Left hindlimb (tissue), 1 donor: ENCODE measurements around the gene CCT6B.
"Not testable (repeated sequence)": the region's sequence is repeated elsewhere in the genome, so short reads cannot be mapped to it uniquely, and the experiment has no call there.

Source experiments
- DNase-seq: peaks from one replicate; pipeline ENCODE4 v3.0.0-alpha.2; 2018

The CCT6B gene

DNA sequence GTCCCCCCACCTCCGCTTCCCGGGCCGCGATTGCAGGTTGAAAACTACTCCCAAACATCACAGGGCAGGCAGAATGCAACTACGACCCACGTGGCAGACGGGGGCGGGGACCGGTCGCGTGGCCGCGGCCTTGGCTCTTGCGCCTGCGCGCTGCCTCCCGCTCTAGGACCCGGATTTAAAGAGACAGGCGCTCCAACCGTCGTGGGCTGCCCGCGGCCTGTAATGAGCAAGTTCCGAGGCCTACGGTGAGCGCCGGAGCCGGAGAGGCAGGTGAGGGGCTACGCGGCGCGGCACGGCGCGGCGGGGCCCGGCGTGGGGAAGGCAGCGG lies 19.1 kb upstream of the CCT6B start, which contains the start of gene LIG3:
TSS of gene LIG3 (plus strand) at position 160 of the 328 bp plus-strand sequence. CDS start 2,494 bp downstream, outside the sequence.
- peak; percentile 97 for DNase-seq

DNA sequence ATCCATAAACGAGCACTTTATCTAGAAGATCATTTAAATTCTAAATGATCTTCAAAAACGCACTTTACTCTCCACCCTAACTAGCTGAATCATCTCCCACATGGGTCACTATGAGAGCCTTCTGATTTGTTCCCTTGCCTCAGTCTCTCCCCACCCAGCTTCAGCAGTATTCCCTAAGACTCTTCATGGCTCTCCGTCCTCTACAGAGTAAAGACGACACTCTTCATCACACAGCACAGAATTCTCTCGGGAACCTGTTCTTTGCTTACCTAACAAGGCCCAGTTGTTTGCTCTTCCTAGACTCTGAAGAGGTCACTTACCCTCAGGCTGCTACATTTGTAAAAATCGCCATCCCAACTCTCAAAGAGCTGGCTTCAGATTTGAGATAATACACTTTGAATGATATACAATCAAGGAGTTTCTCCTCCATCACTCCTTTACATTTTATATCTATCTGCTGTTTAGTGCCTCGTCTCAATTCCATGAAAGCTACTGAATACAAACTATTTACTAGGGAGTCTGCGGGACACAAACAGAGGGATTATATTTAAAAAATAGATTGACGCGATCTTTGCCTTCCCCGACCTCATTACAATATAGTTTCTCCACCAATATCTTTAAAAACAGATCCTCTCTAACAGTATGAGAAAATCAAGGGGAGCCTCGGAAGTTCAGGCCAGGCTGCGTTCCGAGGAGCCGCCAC lies 18.5 kb upstream of the CCT6B start:
- DNase-seq, result no peak

DNA sequence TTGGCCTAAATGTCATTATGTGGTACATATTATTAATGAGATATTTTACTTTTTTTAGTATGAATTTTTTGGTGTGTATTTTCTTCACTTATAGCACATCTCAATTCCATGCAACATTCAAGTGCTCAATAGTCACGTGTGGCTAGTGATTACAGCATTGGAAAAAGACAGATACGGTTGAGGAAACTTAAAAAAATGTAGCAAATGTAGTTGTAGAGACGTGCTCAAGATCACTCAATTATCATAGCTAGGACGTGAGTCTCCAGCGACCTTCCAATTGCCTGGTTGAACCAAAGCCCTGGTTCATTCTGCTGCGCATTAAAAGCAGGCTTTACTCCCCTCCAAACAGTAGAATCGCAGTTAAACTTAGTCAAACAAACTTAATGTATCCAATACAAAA lies 17.9 kb upstream of the CCT6B start:
- no peak for DNase-seq

DNA sequence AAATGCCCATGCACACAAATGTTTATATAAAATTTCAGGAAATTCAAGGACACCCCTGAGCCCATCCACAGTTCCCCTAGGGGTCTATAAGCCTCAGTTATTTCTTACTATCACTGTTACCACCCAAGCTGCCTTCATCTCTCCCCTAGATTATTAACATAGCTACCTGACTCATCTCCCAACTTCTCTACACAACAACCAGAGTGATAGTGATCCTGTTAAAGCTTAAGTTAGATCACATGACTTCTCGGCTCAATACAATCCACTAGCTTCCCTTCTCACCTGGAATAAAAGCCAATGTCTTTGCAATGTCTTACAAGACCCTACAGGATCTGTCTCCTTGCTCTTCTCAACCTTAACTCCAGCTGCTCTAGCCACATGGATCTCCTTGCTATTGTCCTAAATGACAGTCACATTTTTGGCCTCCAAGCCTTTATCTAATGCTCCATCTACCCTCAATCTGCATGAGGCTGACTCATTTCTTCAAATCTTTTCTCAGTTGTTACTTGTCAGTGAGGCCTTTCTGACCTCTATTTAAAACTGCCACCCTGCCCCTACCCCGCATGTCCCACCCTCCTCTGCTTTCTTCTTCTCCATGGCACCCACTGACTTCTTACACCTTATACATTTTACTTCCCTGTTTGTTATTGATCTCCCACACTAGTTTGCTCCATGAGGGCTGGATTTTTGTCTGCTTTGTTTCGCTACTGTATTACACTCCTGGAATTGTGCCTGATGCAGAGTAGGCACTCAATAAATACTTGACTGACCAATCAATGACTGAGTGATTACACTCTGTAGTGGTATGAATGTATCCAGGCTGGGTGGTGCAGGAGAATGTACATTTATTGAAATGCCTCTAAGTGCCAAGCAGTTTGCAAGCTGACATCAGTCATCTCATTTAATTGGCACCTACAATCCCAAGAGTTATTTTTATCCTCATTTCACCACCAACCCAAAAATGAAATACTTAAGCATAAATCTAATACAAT lies 13.8 kb upstream of the CCT6B start:
- DNase-seq, result no peak

DNA sequence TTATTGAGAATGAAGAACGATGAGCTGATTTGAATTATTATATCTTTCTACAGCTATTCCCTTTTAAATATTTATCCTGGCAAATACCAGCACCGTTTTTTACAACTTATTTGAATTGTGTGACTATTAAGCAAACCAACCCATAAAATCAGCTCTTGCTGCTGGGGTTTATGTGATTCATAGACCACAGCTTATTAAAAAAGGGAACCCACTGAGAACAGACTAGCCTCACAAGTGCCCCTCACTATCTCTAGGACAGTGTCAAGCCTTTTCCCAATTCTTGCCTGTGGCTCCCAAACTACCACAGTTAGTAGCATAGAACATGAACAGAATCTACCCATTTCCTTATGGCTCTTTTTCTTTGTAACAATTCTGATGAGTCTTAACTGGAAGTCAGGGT lies 12.9 kb upstream of the CCT6B start:
- no peak for DNase-seq

DNA sequence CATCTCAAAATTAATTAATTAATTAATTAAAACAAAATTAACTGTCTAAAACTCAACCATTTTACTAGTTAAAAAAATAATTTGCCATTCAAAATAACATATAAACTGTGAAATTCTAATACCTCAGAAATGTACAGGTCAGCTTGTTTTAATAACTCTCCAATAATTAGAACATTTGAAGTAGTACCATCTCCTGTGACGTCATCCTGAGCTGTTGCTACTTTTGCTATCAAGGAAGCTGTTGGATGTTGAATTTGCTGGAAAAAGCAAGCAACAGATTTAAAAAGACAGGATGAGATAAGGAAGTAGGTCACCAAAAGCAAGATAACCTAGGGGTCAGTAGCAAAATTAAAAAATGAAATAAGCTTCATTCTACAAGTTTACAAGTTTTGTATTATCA lies 2.8 kb downstream of the CCT6B start:
- no peak for DNase-seq

DNA sequence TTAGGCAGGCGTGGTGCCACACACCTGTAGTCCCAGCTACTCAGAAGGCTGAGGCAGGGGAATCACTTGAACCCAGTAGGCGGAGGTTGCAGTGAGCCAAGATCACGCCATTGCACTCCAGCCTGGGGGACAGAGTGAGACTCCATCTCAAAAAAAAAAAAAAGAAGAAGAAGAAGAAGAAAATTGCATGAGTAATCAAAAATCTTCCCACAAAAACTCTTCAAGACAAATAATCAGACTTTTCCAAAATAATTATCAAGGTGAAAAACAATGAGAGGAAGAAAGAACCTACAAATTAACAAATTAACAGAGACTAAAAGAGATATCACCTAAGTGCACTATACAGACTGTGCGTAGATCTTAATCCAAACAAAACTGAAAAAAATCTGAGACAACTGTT lies 10.5 kb downstream of the CCT6B start:
- not testable (repeated sequence) for DNase-seq

DNA sequence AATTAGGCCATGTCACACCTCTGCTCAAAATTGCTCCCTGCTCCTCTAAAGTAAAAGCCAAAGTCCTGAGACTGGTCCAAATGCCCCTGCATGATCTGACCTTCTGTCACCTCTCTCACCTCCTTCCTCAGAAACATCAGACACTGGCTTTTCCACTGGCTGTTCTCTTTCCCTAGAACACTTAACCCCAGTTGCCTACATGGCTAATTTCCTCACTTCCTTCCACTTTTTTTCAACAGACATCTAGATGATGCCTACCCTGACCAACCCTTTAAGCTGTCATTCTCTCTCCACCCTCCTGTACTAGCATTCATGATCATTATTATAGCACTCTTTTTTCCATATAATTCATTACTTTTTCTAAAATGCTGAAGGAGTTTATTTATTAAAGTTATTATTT lies 31.0 kb downstream of the CCT6B start:
- DNase-seq, result no peak

DNA sequence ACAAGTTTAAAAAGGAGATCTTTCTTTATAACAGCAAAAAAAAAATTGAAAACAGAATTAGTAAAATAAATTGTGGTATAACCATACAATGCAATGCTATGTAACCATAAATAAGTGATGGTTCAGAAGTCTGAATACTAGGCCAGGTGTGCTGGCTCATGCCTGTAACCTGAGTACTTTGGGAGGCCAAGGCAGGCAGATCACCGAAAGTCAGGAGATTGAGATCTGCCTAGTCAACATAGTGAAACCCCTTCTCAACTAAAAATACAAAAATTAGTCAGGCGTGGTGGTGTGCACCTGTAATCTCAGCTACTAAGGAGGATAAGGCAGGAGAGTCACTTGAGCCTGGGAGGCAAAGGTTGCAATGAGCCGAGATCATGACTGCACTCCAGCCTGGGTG lies 34.6 kb downstream of the CCT6B start:
- DNase-seq, result no peak

DNA sequence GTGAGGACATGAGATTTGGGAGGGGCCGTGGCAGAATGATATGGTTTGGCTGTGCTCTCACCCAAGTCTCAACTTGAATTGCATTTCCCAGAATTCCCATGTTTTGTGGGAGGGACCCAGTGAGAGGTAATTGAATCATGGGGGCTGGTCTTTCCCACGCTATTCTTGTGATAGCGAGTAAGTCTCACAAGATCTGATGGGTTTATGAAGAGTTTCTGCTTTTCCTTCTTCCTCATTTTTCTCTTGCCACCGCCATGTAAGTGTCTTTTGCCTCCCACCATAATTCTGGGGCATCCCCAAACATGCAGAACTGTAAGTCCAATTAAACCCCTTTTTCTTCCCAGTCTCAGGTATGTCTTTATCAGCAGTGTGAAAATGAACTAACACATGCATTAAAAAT lies 40.6 kb downstream of the CCT6B start:
- DNase-seq, result no peak

DNA sequence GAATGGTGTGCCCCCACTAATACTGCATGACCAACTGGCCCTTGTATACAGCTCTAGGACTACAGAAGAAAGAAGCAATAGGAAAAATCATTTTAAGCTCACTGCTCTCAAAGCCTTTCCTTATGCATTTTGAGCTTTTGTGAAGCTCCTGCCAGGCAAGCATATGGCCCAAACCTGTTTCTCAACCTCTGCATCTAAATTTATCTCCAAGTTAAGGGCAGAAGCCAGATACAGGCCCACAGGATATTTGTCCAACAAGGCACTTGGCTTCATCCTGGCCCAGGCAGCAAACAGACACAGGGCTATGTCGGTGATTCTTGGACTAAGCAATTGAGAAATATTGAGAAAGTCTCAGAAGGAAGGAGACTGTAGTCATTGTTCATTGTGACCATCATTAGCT lies 43.9 kb downstream of the CCT6B start:
- no peak for DNase-seq

DNA sequence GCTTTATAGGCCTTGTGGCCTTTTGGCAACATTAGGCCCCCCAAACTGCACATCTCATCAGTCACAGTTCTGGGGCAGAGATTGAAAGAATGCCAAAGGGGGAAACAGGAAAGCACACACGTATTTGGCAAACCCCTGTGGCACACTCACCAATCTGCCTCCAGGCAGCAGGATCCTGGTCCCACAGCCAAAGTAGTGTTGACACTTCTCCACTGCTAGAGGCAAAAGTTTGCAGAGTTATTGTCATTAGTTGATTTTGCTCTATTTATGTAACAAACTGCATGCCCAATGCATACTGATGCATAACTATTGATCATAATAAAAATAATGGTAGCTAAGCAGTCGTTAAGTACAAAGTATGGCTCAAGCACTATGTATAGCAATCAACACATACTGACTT lies 45.1 kb downstream of the CCT6B start:
- DNase-seq, result no peak

DNA sequence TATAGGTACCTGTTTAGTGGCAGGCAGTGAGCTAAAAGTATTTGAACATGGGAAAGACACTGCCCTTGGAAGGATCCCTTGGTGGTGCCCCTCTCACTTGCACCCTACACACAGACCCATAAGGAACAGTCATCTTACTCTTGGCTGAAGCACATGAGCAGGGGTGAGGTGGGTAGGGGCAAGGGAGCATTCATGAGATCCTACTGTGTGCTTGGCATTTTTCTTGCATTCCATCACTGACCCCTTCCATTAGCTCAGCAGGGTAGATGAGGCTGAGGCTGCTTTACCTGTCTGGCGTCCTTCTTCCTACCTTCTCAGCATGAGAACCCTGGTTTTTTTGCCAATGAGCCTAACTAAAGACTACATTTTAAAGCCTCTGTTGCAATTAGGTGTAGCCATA lies 48.3 kb downstream of the CCT6B start:
- no peak for DNase-seq

DNA sequence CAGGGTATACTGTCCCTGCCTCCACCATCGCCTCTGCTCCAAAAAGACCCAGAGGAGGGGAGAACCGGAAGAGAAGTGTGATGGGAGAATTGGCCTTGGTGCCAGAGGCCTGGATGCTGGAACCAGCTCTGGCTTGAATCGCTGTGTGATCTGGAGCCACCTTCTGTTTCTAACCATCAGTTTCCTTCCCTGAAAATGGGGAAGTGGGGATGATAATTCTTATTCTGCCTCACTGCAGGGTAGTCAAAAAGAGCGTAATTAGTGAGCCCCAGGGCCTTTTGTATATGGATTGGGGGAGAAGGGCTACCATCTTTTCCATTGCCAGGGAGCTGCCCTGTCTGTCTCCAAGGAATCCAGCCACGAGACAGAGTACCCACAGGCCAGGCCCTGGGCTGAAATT lies 52.2 kb downstream of the CCT6B start:
- no peak for DNase-seq

DNA sequence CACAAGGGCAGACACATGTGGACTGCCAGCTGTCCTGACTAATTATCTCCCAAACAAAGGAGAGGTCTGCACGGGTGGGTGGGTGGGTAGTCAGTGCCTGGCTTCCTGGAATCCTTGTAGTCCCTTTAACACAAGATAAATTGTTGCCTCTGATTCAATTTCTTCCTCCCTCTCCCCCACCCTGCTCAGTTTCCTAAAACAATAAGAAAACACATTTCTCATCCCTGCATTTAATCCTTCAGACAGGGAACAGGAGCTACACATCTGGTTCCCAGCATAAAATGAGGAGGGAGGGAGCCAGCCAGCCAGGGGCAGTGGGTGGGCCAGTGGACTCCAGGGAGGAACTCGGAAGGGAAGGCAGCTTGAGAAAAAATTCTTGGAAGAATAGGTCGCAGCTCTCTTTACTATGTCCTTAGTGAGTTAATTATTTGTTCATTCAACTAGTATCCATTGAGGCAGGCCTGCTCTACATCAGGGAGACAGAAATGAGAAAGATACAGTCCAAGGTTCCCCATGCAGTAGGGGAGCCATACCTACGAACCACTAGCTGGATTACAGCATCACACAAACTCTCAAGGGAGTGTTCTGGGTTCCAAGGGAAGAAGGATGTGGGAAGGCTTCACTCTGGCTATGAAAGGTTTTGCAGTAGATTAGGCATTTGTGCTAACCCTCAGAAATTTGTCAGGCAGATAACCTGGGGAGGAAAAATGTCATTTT lies 58.3 kb downstream of the CCT6B start:
- DNase-seq, result no peak

DNA sequence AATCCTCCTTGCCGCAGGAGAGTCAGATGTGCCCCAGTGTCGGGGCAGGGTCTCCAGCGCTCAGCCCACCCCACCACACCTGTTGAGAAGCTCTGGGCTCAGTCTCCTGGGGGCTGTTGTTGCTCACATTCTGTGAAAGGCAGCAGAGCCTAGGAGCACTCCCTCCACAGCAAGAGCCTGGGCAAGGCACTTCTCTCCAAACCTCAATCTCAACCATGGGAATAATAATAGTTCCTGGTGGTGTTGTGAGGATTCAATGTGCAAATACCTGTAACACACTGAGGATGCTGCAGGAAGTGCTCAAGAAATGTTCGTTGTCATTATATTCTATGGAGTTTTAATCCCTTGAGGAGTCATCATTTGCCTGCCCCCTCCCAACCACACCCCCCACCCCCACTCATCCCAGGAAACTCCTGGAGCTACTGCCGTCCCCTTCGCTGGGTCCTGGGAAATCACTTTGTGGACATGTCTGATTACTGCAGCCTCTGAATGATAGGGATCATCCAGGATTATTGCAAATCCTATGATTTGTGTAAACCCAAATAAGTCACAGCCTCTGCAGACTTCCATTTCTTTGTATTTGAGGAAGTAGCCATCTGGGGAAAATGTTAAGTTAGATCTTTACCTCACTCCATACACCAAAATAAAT lies 61.5 kb downstream of the CCT6B start:
- DNase-seq, result no peak

DNA sequence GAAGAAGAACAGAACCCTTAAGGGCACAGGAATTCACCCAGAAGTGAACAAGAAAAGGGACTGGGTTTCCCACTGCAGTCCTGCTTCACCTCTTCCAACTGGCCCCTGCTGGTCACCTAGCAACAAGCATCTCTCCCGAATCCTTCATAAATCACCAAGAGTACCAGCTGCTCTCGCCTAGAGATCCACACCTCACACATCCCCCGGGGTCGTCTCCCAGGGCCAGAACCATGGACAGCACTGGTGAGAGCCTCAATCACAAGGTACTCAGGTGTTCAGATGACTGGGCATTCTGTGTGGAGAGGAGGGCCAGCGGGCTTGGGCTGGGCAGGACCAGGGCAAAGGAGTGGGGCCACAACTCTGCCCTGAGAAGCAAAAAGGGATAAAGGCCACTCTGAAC lies 65.9 kb downstream of the CCT6B start:
- DNase-seq, result no peak

DNA sequence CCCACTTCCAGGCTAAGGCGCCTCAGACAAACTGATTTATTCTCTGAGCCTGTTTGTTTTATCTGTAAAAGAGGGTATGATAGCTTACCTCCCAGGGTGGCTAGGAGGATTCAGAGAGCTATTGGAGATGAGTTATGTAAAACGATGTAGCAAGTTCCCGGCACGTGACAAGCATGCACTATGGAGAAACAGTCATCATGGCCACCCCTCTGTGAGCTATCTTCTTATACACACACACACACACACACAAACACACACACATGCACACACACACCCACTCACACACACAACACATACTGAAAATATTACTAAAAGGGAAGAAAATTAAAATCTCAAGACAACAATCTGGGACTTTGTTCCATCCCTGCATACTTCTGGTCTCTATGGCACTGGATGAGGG lies 66.3 kb downstream of the CCT6B start:
- no peak for DNase-seq

DNA sequence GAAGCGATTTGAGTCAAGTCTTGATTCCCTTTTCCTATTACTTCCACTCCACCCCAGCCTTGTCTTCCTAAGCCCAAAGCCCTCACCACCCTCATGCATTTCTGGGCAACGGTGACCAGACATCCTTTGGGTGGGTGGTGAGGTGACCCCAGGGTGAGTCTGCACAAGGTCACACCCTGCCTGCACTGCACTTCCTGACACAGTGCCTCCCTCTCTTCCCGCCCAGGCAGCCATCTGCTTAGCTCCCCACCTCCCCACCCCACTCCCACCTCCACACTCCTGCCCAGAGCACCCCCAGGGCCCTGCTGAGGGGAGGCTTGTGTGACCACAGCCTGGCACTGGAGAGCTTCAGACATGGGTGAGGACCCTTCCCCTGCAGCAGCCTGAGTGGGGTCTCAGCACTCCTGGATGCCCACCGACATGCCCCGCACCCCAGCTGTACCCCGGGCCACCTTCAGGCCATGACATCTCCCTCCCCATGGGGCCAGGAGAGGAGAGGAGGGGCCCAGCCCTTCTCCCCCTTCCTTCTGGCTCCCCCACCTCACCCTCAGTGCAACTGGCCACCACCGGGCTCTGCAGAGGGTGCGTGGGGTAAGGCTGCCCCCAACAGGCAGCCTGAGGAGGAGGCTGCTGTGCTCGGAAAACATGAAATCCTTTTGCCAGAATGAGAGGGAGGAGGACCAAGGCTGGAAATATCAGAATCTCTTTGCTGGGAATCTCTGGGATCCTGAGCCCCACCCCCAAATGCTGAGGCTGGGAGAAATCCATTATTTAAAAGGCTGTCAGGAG lies 68.6 kb downstream of the CCT6B start:
- no peak for DNase-seq

DNA sequence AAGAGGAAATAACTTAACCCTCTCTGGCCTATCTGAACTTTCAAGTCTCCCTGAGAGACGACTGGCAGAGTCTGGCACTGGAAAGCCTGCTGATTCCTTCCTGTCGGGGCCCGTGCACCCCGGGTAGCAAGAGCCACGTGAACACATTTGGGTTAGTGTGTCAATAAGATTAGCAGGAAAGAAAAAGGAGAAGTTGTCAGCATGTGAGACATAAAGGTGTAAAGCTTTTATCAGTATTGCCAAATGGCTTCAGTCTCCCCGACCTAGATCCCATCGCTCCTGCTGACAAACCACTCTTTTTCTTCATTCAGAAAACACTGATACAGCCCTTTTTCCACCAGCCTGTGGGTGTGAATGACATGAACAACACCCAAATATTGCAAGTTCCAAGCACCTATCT lies 74.4 kb downstream of the CCT6B start:
- DNase-seq, result no peak

DNA sequence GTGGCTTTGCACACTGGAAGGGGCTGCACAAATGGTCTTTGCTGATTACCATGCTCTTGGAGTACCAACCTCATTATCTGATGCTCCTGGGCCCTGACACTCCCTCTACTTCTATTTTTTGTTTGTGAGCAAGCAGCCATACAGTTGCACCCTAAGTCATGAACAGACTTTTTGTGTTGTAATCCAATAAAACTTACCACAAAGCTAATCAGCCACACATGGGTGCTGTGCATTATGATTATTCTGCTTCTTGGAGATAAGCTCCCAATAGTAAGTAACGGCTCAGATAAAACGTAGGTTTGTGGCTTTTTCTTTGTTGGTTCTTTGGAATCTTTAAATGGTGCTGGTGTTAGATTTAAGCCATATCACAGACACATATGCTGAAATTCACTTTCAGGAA lies 76.2 kb downstream of the CCT6B start:
- DNase-seq, result no peak

DNA sequence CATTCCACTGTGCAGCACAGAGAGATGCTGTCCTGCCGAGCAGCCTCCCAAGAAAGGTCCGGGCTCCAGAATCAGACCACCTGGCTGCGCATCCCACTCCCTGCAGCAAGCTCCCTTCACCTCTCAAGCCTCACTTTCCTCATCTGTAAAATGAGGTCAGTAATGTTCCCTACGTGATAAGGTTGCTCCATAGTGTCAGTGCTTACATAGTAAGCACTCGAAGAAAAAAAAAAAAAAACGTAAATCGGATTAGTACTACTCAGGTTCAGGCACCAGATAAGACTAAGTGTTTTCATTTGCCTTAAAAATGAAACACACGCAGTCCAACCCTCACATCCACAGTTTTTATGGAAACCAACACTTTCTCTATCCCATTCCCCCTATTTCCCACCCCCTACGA lies 76.7 kb downstream of the CCT6B start:
- no peak for DNase-seq
